GM18867 (cell line): ENCODE measurements around the gene COP1.
"Not testable (repeated sequence)": the region's sequence is repeated elsewhere in the genome, so short reads cannot be mapped to it uniquely, and the experiment has no call there.

Experiments
- ATAC-seq: cut with Tn5 transposase; IDR thresholded peaks from one replicate; pipeline ENCODE4 v1.9.1; 2021; ENCODE audit warnings: mild to moderate bottlenecking, moderate library complexity; ENCODE audit not compliant: unreplicated experiment

Gene COP1

GRCh38 chr1:176136891-176137290 lies 70.2 kb downstream of the COP1 start:
- ATAC-seq: no peak

- no peak for ATAC-seq
Measured at GRCh38 chr1:176134666-176135065, 72.4 kb downstream of the COP1 start.

- no peak for ATAC-seq
Measured at GRCh38 chr1:176122282-176122681, 84.8 kb downstream of the COP1 start.

- ATAC-seq: no peak
Measured at GRCh38 chr1:176119549-176119948, 87.5 kb downstream of the COP1 start.

GRCh38 chr1:176118985-176119384 lies 88.1 kb downstream of the COP1 start:
- no peak for ATAC-seq

- ATAC-seq: no peak
Measured at GRCh38 chr1:176111835-176112234, 95.3 kb downstream of the COP1 start.

GRCh38 chr1:176110203-176110602 lies 96.9 kb downstream of the COP1 start:
- ATAC-seq: no peak

GRCh38 chr1:176102768-176103350 lies 104.2 kb downstream of the COP1 start:
- no peak for ATAC-seq

GRCh38 chr1:176101951-176102642 lies 105.0 kb downstream of the COP1 start:
- ATAC-seq: no peak

GRCh38 chr1:176098560-176098959 lies 108.5 kb downstream of the COP1 start:
- no peak for ATAC-seq

GRCh38 chr1:176096015-176096414 lies 111.1 kb downstream of the COP1 start:
- ATAC-seq: no peak

GRCh38 chr1:176090766-176091165 lies 116.3 kb downstream of the COP1 start:
- no peak for ATAC-seq

GRCh38 chr1:176087746-176088145 lies 119.3 kb downstream of the COP1 start:
- not testable (repeated sequence) for ATAC-seq

GRCh38 chr1:176073524-176074157 lies 133.4 kb downstream of the COP1 start:
- no peak for ATAC-seq

- ATAC-seq: no peak
Measured at GRCh38 chr1:176068901-176069300, 138.2 kb downstream of the COP1 start.

GRCh38 chr1:176068256-176068655 lies 138.8 kb downstream of the COP1 start:
- ATAC-seq: no peak

GRCh38 chr1:176066709-176067108 lies 140.4 kb downstream of the COP1 start:
- no peak for ATAC-seq

- ATAC-seq: no peak
Measured at GRCh38 chr1:176058686-176059085, 148.4 kb downstream of the COP1 start.

- no peak for ATAC-seq
Measured at GRCh38 chr1:176056312-176056711, 150.8 kb downstream of the COP1 start.

GRCh38 chr1:176055398-176055797 lies 151.7 kb downstream of the COP1 start:
- no peak for ATAC-seq

GRCh38 chr1:176051902-176052518 lies 155.1 kb downstream of the COP1 start:
- ATAC-seq: no peak

- ATAC-seq: no peak
Measured at GRCh38 chr1:176051402-176051801, 155.7 kb downstream of the COP1 start.
